ENCODE data around the gene RBM7.

Gene RBM7

GRCh38 chr11:114400216-114400914, at the start of gene RBM7, which contains the start of gene C11orf71:
Gene RBM7, plus strand, starts transcription at chr11:114400666. Its CDS starts 6 bp downstream, at chr11:114400672.
Gene C11orf71, minus strand, starts transcription at chr11:114400511. Its CDS starts 180 bp downstream, at chr11:114400331.
- DNase-seq: peak; percentile 99

- no peak for DNase-seq
Observed at GRCh38 chr11:114353443-114353842, 47.0 kb upstream of the RBM7 start.

- DNase-seq: no peak
Observed at GRCh38 chr11:114354076-114354475, 46.4 kb upstream of the RBM7 start.

GRCh38 chr11:114358716-114359115, 41.8 kb upstream of the RBM7 start:
- no peak for DNase-seq

- no peak for DNase-seq
Observed at GRCh38 chr11:114359342-114359741, 41.1 kb upstream of the RBM7 start.

GRCh38 chr11:114362326-114362725, 38.1 kb upstream of the RBM7 start:
- DNase-seq: no peak

GRCh38 chr11:114362958-114363357, 37.5 kb upstream of the RBM7 start:
- no peak for DNase-seq

- no peak for DNase-seq
Observed at GRCh38 chr11:114366331-114367243, 33.9 kb upstream of the RBM7 start.

- DNase-seq: no peak
Observed at GRCh38 chr11:114367244-114367957, 33.1 kb upstream of the RBM7 start.

- no peak for DNase-seq
Observed at GRCh38 chr11:114368918-114369680, 31.4 kb upstream of the RBM7 start.

- DNase-seq: no peak
Observed at GRCh38 chr11:114375052-114375451, 25.4 kb upstream of the RBM7 start.

GRCh38 chr11:114377612-114378267, 22.7 kb upstream of the RBM7 start:
- no peak for DNase-seq

GRCh38 chr11:114379394-114380069, 20.9 kb upstream of the RBM7 start:
- DNase-seq: no peak

GRCh38 chr11:114382509-114382908, 18.0 kb upstream of the RBM7 start:
- no peak for DNase-seq

GRCh38 chr11:114384487-114384886, 16.0 kb upstream of the RBM7 start:
- DNase-seq: no peak

GRCh38 chr11:114386131-114386530, 14.3 kb upstream of the RBM7 start:
- DNase-seq: no peak

GRCh38 chr11:114386545-114386944, 13.9 kb upstream of the RBM7 start:
- no peak for DNase-seq

- DNase-seq: no peak
Observed at GRCh38 chr11:114392735-114393667, 7.5 kb upstream of the RBM7 start.

- DNase-seq: no peak
Observed at GRCh38 chr11:114395736-114396135, 4.7 kb upstream of the RBM7 start.

- no peak for DNase-seq
Observed at GRCh38 chr11:114396916-114397315, 3.5 kb upstream of the RBM7 start.

Data from DMS79 (cell line).